Measurements from ENCODE around the gene CD1B. TPM values are rescaled to one million over a fixed set of nuclear protein-coding genes. Genes with fewer than 3 reads are reported as not detected.
A peak's percentile ranks its signal among the peaks of the same experiment; 100 is the strongest.

Gene CD1B
- total and polyA plus RNA-seq, 8 donors, result 0.12 to 0.41 TPM; not detected in 6

GRCh38 chr1:158333405-158334155, 2.2 kb upstream of the CD1B start:
- no peak overlapping the region for H3K27ac ChIP-seq
- no peaks in the 10 kb centered on the region for H3K36me3 ChIP-seq
- no peak overlapping the region for H3K4me3 ChIP-seq
- peaks cover 0 to 10% of the 10 kb centered on the region in 2 donors for H3K27me3 ChIP-seq
- intact Hi-C loops (cut with DNase I), result no loop called here
- DNase-seq (no peak), ATAC-seq (no peak)
- no peak for TF ChIP-seq CTCF (IDR thresholded peaks at IDR 0.05)
- H3K9me3 ChIP-seq, result no peaks in the 10 kb centered on the region
- peaks cover 0 to 4% of the 10 kb centered on the region in 2 donors for H3K4me1 ChIP-seq

DNA sequence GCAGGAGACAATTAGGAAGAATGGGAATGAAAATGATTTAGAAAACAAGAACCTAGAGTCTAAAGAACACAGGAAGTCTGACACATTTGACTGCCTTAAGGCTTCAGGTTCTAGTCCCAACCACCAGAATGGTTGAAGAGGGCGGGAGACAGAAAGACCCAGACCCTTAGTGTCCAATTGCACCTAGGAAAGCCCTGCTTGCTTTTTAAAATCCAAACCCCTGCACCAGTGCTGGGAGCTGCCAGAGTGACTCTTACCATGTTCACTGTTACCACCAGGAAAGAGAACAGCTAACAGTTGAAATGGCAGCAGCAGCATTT, 265 bp downstream of the CD1B start:
- Histone ChIP-seq H3K27me3 (peaks cover 0 to 16% of the 10 kb centered on the region in 2 donors), H3K27ac (no peak overlapping the region), H3K4me3 (no peak overlapping the region), H3K36me3 (no peaks in the 10 kb centered on the region), H3K4me1 (peaks cover 0 to 4% of the 10 kb centered on the region in 2 donors), H3K9me3 (no peaks in the 10 kb centered on the region)
- ATAC-seq, result no peak
- DNase-seq, result no peak
- TF ChIP-seq CTCF (IDR thresholded peaks at IDR 0.05), result no peak
- intact Hi-C loops (cut with DNase I), result no loop called here

GRCh38 chr1:158330391-158331105, 783 bp downstream of the CD1B start:
- intact Hi-C loops (cut with DNase I), result no loop called here
- Histone ChIP-seq H3K4me3 (no peak overlapping the region), H3K27ac (no peak overlapping the region), H3K27me3 (peaks cover 0 to 16% of the 10 kb centered on the region in 2 donors), H3K9me3 (no peaks in the 10 kb centered on the region), H3K4me1 (peaks cover 0 to 4% of the 10 kb centered on the region in 2 donors), H3K36me3 (no peaks in the 10 kb centered on the region)
- DNase-seq (no peak), ATAC-seq (no peak)
- TF ChIP-seq CTCF (IDR thresholded peaks at IDR 0.05), result no peak

DNA sequence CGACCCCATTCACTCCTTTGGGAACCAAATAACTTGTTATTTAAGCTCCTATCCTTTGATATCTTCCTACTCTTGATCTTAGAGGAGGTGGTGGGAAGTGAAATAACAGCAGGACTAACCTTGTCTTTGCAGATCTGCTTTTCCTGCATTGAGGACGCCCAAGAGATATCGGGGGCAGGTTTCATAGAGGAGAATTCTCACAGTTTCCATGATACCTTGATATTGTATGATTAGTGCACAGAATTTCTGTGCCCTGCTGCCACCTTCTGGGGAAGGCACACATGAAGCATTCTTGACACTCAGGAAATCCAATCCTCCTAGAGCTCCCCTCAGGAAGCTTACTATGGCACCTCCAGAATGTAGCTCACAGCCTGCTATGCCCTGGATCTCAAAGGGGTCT, 1.6 kb downstream of the CD1B start:
- H3K4me1 ChIP-seq, result peaks cover 0 to 4% of the 10 kb centered on the region in 2 donors
- H3K36me3 ChIP-seq, result no peaks in the 10 kb centered on the region
- DNase-seq, result no peak
- H3K9me3 ChIP-seq, result no peaks in the 10 kb centered on the region
- peak in 1 of 2 donors; percentile 13 for TF ChIP-seq CTCF (IDR thresholded peaks at IDR 0.05)
- H3K27me3 ChIP-seq, result peaks cover 0 to 16% of the 10 kb centered on the region in 2 donors
- intact Hi-C loops (cut with DNase I), result no loop called here
- ATAC-seq, result peak; percentile 49
- no peak overlapping the region for H3K4me3 ChIP-seq
- H3K27ac ChIP-seq, result no peak overlapping the region

DNA sequence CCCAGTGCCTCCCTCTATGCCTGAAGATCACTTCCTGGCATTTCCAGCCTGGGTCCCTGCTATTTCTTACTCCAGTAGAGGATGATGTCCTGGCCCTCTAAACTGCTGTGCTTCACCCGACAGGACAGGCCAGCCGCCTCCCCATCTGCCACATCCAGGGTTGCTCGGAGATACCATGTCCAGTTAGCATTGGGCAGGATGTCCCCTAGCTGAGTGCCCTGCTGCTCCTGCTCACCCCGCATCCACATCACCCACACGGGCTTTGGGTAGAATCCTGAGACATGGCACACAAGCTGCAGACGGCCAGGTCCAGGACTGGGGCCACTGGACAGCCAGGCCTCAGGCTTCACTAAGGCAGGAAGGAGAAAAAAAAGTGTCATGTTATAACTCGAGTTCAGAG, 2.0 kb downstream of the CD1B start:
- no peak for TF ChIP-seq CTCF (IDR thresholded peaks at IDR 0.05)
- ATAC-seq, result no peak
- intact Hi-C loops (cut with DNase I), result no loop called here
- H3K9me3 ChIP-seq, result no peaks in the 10 kb centered on the region
- no peak overlapping the region for H3K27ac ChIP-seq
- peaks cover 0 to 4% of the 10 kb centered on the region in 2 donors for H3K4me1 ChIP-seq
- peaks cover 0 to 16% of the 10 kb centered on the region in 2 donors for H3K27me3 ChIP-seq
- no peaks in the 10 kb centered on the region for H3K36me3 ChIP-seq
- DNase-seq, result no peak
- no peak overlapping the region for H3K4me3 ChIP-seq

Data from left lung (tissue), 10 donors.